GM21528 (cell line): Measurements from ENCODE around the gene FTH1.
"Not testable (repeated sequence)": the region's sequence is repeated elsewhere in the genome, so short reads cannot be mapped to it uniquely, and the experiment has no call there.

Source experiments
- ATAC-seq: cut with Tn5 transposase; IDR thresholded peaks from one replicate; pipeline ENCODE4 v1.9.1; 2021; ENCODE audit warnings: mild to moderate bottlenecking, moderate library complexity; ENCODE audit not compliant: unreplicated experiment, low FRiP score

Gene FTH1

GRCh38 chr11:61967116-61967923 lies at the start of gene FTH1:
FTH1 (minus strand) TSS chr11:61967634; CDS start chr11:61967425, 209 bp downstream.
- peak; percentile 57 for ATAC-seq

- ATAC-seq, result no peak
Measured at GRCh38 chr11:62015615-62016014, 48.2 kb upstream of the FTH1 start.

- no peak for ATAC-seq
Measured at GRCh38 chr11:62013537-62014476, 46.4 kb upstream of the FTH1 start.

GRCh38 chr11:62012832-62013461 lies 45.5 kb upstream of the FTH1 start:
- no peak for ATAC-seq

- no peak for ATAC-seq
Measured at GRCh38 chr11:62012451-62012831, 45.0 kb upstream of the FTH1 start.

GRCh38 chr11:62011881-62012280 lies 44.4 kb upstream of the FTH1 start:
- no peak for ATAC-seq

GRCh38 chr11:62010935-62011528 lies 43.6 kb upstream of the FTH1 start:
- ATAC-seq, result no peak

- ATAC-seq, result no peak
Measured at GRCh38 chr11:62008193-62008592, 40.8 kb upstream of the FTH1 start.

GRCh38 chr11:62004473-62004872 lies 37.0 kb upstream of the FTH1 start:
- no peak for ATAC-seq

GRCh38 chr11:62002283-62002682 lies 34.8 kb upstream of the FTH1 start:
- ATAC-seq, result not testable (repeated sequence)

- no peak for ATAC-seq
Measured at GRCh38 chr11:62001450-62002191, 34.2 kb upstream of the FTH1 start.

- ATAC-seq, result no peak
Measured at GRCh38 chr11:62000539-62001446, 33.4 kb upstream of the FTH1 start.

- ATAC-seq, result no peak
Measured at GRCh38 chr11:61999141-61999975, 31.9 kb upstream of the FTH1 start.

GRCh38 chr11:61996933-61997332 lies 29.5 kb upstream of the FTH1 start:
- ATAC-seq, result no peak

GRCh38 chr11:61994981-61995380 lies 27.5 kb upstream of the FTH1 start:
- no peak for ATAC-seq

GRCh38 chr11:61985869-61986268 lies 18.4 kb upstream of the FTH1 start:
- ATAC-seq, result no peak

- ATAC-seq, result no peak
Measured at GRCh38 chr11:61983419-61983818, 16.0 kb upstream of the FTH1 start.
